Activated CD4-positive, alpha-beta T cell treated with anti-CD3 and anti-CD28 coated beads, Interleukin-2, amount 50 U/mL, for 48 hours (primary cell): ENCODE results near the gene CENPE.

Source experiments
- DNase-seq, 2 experiments: peaks; one replicate each; pipeline ENCODE4 v3.0.0-alpha.2; 2020

The CENPE gene

DNA sequence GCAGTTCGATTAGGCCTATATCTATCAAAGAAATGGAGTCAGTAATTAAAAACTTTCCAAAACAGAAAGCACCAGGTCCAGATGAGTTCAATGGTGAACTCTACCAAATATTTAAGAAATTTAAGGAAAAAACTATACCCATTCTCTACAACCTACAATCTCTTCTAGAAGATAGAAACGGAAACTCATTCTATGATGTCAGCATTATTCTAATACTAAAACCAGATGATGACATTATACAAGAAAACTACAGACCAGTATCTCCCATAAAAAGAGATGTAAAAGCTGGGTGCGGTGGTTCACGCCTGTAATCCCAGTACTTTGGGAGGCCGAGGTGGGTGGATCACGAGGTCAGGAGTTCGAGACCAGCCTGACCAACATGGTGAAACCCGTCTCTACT is 69.0 kb downstream of the CENPE start:
- DNase-seq: no peak

DNA sequence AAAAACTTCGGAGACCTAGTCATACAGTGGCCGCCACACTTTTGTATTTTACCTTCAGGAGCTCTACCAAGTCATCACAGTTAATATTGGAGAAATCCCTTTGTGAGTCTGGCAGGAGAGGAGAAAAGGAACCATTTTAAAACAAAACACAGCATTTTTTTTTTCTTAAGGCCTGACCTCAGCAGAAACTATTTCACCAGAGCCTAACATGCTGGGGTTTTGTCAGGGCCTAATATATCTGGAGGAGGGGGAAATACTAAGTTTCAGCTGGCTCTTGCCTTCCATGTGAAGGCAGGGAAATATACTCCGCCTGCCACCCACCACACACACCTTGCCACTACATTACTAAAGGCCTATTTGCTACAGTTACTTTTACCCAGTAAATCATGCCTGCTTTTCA is 72.0 kb downstream of the CENPE start:
- DNase-seq: no peak

DNA sequence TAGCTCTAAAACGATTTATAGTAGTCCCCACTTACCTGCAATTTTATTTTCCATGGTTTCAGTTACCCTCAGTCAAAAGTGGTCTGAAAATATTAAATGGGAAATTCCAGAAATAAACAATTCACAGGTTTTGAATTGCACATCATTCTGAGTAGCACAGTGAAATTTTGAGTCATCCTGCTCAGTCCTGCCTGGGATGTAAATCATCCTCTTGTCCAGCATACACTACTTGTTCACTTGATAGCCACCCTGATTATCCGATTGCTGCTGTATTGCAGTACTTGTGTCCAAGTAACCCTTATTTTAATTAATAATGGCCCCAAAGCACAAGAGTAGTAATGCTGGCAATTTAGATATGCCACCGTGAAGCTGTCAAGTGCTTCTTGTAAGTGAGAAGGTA is 75.0 kb downstream of the CENPE start:
- no peak for DNase-seq

DNA sequence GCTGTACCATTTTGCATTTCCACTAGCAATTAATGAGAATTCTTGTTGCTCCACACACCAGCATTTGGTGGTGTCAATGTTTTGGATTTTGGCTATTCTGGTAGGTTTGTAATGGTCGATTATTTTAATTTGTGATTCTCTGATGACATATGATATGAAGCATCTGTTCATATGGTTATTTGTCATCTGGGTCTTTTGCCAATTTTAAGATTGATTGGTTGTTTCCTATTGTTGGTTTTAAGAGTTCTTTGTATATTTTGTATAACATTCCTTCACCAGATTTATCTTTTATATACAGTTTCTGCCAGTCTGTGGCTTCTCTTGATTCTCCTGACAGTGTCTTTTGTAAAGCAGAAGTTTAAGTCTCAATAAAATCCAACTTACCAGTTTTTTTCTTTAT is 80.0 kb downstream of the CENPE start:
- DNase-seq: no peak

DNA sequence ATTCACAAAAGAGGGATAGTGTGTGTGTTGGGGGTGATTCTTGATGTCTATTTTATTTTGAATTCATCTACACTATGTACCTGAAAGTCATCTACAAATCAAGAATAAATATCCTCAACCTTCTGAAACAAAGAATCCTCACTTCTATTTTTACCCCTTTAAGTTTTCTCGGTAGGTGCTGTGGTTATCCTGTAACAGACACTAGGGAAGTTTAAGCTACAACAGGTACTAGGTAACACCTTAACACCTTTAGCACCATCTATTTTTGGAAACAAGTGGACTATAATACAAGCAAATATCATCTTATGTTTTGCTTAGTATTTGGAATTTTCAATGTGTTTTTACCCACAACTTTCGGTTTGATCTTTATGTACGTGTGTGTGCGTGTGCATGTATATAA is 86.5 kb downstream of the CENPE start:
- DNase-seq: no peak

DNA sequence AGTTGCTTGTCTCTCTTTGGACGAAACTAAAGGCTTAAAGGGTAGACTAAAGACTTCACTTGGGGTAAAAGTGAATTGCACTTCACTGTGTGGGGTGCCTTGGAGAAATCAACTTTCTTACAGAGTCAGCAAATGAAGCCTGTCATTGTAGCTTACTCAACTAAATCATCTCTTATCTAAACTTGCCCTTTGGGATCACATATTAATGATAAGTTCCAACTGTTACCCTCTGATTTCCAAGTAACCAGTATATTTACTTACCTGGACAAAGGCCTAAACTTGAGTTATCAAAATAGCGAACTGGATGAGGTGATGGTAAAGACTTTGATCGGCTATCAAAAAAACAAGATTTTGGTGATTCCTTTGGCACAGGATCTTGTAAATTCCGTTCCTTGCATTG is 89.6 kb downstream of the CENPE start:
- no peak for DNase-seq

DNA sequence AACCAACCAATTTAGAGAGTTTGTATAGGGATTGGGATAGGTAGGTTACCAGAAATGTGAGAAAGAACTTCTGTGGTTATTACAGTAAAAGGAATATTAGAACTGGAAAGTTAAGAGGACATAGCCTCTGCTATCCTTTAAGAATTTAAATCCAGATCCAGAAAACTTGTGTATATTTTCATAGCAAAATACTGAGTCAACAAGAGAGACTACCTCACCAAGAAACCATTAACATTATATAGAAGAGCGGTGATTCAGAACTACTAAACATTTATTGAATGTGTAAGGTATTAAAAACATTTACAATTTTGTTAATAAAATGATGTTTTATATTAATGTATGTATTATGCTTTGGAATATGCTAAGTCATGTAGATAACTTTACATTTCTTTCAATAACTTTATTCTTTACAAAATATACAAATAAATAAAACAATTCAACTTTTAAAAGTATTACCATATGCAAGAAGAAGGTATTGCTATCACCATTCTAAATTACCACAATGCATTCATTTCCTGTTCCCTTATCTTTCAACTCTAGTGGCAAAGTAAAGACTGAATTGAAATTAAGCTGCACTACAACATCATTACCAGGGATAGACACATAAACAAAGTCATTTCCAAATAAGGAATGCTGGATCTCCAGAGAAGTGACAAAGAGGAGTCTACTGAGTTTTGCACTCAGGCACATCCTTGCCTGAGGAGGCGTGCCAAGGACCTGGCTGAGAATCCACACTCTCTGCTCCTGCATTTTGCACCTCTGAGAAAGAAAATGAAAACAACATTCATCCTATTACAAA is 92.4 kb downstream of the CENPE start:
- no peak for DNase-seq

DNA sequence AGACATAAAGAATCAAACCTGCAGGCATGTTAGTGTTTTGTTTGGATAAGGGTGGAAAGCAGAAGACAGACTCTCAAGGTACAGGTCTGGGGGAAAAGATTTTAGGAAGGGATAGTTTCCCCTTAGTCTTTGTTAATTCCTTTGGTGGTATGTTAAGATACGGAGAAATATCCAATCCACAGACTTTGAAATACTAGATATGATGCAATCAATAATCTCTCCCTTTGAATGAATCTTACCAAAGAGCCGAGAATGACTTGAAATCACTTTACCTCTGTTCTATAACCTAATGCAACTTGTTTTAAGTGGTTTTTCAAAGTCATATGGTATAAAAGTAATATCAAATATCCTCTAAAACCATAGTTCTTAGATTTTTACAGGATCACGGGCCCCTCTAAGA is 93.3 kb downstream of the CENPE start:
- no peak for DNase-seq

DNA sequence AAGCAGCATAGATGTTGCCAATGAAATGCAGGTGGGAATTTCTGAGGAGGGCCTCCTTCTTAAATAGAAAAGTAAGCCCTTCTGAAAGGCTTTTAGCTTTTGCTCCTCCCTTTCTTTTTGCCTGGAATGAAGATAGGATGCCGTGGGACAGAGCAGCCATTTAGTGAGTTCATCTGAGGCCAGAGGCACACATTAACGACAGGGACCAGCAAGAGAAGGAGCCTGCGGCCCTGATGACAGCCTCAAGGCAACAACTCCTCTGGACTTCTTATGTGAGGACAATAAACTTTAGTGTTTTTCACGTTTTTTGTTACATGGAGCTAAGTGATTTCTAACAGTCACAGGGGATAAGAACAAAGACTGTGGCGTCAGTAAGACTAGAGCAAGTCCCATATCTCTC is 97.5 kb downstream of the CENPE start:
- DNase-seq: no peak

DNA sequence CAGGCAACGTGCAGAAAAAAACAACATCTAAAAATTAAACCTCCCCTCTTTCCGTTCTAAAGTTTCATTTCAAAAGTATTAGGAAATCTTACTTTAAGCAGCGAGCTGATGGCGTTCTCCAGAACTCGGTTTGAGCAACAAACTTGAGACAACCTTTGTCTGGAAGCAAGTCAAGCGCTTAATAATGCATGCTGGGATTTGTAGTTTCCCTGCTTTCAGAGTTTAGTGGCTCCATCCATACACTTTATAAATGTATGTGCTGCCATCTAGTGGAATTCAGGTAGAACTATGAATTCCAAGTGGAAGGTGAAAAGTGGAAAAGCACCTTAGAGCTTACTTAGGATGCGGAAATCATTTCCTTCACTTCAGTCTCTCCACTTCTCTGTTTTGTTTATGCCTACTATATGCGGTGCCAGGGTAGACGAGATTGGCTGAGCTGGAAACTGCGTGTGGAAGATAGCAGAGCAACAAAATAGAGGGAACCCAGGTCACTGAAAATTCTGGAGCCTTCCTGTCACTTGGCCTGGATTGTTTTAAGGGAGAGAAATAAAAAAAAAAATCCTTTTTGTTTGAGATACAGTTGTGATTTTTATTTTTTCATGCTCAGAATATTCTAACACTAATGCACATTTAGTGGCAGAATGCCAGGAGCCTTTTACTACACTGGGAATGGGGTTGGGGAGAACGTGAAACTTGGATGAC is 98.3 kb downstream of the CENPE start, which contains the start of gene BDH2:
Gene BDH2, minus strand, starts transcription at position 144 of the 702 bp plus-strand sequence. CDS start 3,580 bp downstream, outside the sequence.
- peak in 1 of 2 experiments; percentile 32 for DNase-seq

DNA sequence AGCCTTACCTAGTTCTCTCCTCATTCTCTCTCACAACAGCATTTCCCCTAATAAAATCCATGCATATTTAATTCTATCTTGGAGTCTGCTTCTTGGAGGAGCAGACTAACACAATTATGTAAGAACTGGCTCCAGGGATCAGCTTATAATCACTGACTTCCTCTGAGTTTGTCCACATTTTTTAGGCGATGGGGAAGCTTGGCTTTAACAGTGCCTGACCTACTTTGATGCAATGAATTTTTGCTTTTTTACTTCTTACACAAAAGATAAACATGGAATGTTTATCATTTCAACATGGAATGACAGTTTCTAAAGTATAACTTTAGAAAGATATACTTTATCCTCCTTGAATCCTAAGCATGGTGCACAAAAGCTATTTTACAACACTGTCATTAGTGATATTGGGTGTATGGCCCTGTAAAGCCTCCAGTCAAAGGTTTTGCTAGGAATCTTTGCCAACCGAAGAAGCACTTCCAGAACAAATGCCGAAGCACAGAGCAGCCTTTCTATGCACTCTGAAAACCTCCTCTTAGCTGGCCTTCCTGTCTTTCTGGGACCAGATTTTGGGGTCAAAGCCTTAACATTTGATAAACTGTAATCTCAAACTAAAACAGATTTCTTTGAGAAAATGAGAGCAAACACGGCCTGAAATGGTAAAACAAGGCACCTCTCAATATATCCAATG is 99.2 kb downstream of the CENPE start:
- no peak for DNase-seq

DNA sequence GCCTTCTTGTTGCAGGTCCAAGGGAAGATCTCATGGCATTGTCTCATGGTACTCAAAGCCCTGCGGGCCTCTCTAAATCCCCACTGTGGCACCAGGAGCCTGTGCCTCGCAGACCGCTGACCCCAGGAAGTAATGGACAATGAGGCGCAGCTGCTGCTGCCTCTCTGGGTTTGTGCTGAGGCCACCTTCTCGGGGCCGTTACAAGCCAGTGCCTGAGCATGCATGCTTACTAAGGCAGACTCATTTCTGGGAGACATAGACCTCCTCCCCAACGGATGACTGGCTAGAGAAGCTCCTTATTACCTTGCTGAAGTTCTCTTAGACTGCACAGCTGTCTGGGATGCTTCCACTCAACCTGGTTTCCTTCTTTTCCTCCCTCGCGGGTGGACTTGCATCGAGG is 99.8 kb downstream of the CENPE start:
- no peak for DNase-seq

DNA sequence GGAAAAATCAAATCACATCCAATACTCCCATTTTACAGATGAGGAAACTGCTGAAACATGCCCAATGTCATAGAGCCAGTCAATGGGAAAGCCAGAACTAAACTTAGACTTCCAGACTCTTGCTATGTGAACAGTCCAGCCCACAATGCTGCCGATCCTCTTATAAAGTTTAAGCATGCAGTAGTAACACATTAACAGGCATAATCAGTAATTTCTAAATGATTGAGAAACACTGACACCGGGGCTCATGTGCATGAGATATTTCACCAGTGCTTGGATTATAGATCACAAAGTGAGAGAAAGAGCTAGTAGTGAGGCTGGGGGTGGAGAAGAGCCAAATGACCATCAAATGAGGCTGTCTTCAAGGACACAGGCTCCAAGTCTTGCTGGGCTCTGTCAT is 101.0 kb downstream of the CENPE start:
- no peak for DNase-seq

DNA sequence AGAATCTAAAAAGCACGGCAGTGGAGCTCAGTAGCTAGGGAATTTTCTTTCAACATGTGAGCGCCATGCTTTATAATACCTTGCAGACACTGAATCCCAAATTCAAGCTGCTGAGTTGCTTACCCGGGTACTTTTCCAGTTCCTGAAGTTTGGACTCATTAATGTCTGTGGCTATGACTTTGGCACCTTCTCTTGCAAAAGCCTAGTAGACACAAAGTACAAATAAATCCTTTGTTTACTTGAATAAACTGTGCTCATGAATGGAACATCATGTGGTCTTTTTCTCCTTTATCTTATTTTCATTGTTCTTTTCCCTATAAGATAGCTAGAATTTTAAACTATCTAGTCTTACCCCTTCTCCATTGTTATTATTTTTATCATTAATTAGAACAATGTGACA is 103.1 kb downstream of the CENPE start:
- no peak for DNase-seq

DNA sequence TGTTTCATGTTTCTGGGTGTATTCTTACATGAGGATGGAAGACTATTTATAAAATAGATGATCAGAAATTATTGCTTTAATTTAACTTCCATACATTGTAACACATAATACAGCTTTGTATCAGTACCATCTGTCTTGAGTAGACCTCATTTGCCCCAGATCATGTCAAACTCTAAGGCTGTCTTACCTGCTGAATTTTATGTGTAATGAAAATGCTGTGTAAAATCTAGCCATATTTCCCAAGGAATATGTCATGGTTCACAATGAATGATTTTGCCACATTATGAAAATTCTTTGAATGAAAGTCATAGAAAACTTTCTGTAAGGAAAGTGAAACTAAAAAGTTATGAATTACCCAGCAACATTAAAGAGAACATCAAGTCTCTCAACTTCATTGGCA is 105.9 kb downstream of the CENPE start:
- DNase-seq: no peak

DNA sequence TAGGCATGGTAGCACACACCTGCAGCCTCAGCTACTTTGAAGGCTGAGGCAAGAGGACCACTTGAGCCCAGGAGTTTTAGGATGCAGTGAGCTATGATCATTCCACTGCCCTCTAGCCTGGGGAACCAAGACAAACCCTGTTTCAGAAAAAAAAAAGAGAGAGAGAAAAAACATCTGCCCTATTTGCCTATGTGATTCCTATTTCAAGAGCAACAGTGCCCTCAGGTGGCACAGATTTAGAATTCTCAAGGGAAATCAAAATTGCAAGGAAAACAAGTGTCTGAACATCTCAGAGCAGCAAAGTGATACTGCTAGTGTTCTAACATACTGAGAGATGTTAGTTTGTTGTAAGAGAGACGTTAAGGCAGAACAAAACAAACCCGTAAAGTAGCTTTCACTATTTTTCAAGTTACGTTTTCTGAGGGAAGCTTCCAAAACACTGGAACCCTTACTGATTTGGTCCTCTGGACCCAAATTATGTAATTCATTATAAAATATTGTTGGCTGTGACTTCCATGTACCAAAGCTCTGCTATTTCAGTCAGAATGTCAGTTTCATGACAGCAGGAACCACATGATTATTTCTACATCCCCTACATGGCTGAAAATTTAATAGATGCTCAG is 106.4 kb downstream of the CENPE start:
- peak in 1 of 2 experiments; percentile 29 for DNase-seq

DNA sequence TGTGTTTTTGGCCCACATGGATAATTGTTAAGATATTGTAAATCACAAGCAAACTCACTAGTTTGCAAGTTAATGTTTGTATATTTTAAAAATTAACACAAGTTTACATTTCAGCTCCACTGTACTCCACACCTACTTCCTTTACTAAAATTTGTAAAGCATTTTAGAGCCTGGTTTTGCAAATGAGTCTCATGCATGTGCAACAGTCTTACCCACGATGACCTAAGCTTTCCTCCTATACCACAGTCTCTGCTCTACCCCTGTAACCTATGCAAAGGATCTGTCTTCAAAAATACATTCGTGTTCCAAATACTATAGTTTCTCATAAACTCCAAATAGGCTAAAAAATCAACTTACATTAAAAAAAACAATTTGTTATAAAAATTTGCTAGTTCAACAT is 108.7 kb downstream of the CENPE start:
- no peak for DNase-seq

DNA sequence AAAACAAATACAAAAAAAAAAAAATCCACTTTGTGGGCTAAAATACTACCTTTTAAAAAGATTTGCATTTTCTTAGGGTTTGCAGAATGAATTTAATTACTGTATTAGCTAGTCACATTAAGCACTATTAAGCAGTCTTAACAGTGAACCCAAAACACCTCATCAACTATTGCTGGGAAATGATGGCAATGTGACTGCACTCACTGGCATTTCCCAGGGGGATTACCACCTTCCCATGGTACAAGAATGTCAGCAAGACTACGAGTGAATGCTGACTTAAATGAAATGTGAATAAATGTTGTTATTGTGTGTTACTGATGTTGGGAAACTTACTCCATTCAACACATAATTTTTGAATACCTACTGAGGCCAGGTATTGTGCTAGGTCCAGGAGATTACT is 111.6 kb downstream of the CENPE start:
- no peak for DNase-seq

DNA sequence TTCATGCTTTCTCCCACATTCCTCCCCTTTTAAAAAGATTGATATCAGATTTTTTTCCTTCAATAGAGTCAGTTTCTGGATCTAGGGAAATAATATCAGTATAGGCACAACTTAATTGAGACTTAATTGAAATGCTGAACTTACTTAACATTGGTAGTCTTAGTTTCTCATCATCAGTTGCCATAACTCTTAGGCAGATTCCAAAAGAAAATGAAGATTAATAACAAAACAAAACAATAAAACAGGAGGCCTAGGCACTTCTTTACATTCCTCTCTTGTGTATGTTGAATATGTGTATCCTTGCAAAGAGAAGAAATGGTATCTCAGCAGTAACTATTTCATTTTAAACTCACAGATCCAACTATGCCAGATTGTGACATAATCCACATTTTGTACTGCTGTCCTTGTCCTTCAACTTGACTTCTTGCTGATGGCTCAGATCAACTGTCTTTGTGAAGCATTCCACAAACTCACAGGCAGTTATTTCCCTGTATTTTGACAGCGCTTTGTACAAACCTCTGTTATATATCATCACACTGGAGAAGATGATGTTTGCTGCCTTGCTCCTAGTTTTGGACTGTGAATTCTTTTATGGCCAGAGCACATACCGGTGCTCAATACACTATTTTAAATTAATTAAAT is 112.5 kb downstream of the CENPE start:
- DNase-seq: no peak

DNA sequence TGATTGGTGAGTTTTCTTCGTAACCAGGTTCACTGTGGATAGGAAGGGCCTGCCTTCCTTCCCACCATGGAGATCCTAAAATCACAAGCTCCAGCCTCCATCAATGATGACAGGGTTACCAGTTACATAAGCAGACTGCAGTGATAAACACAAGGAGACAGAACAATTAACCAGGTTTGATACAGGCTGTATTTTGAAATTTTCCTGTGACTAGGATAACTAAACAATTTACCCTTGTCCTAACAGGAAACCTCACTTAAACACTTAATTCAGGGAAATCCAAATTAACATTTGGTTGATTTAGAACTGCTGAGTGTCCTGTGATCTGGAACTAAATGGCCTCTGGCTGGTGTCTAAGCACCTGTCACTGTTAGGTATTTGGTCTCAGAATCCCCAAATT is 118.5 kb downstream of the CENPE start:
- no peak for DNase-seq

DNA sequence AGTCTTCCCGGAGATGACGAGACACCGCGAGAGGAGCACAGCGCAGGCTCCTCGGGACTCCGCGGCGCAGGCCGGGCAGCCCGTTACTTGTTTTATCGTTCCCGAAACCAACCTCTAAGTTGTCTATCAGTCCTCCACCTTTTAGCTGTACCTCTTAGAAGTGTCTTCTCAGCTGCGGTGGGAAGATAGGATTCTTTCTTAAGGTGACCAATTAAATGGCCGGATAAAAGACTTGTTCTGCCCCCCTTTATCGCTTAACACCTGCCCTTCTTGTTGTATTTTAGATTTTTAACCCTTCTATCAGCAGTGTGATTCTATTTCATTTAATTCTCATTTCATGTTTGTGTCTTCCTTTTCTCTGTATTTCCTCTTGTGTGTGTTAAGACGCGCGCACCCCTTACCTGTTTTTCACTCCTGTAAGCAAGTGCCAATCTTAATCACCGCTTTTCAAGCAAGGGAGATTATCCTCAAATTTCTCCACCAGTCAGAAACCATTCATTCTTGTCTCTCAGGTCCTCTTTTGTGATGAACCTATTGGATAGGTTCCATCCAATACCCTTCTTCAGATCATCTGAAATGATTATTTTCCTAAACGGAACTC is 121.3 kb downstream of the CENPE start, which contains the start of gene SLC9B2:
Gene SLC9B2, minus strand, starts transcription at position 15 of the 601 bp plus-strand sequence. CDS start 9,211 bp downstream, outside the sequence.
- DNase-seq: peak in 1 of 2 experiments; percentile 27
